Effector CD8-positive, alpha-beta T cell (primary cell): Measurements from ENCODE around the gene HEXD.
"Not testable (repeated sequence)": the region's sequence is repeated elsewhere in the genome, so short reads cannot be mapped to it uniquely, and the experiment has no call there.

ENCODE experiments used
- DNase-seq: peaks from one replicate; lab custom pipeline; 2025; lab: John Stamatoyannopoulos, UW

Gene HEXD

GRCh38 chr17:82382220-82382932 is 35.8 kb upstream of the HEXD start:
- not testable (repeated sequence) for DNase-seq

GRCh38 chr17:82382933-82383255 is 35.3 kb upstream of the HEXD start:
- no peak for DNase-seq

- no peak for DNase-seq
These were observed 34.7 kb upstream of the HEXD start for GRCh38 chr17:82383411-82383810.

GRCh38 chr17:82384051-82384729 is 34.0 kb upstream of the HEXD start:
- DNase-seq: no peak

- DNase-seq: no peak
These were observed 33.2 kb upstream of the HEXD start for GRCh38 chr17:82384730-82385481.

- DNase-seq: no peak
These were observed 32.4 kb upstream of the HEXD start for GRCh38 chr17:82385559-82386254.

- no peak for DNase-seq
These were observed 31.8 kb upstream of the HEXD start for GRCh38 chr17:82386255-82386831.

- DNase-seq: no peak
These were observed 31.1 kb upstream of the HEXD start for GRCh38 chr17:82386881-82387704.

GRCh38 chr17:82387705-82388106 is 30.4 kb upstream of the HEXD start:
- no peak for DNase-seq

GRCh38 chr17:82388223-82388921 is 29.8 kb upstream of the HEXD start:
- no peak for DNase-seq

GRCh38 chr17:82388922-82389283 is 29.2 kb upstream of the HEXD start:
- DNase-seq: no peak

GRCh38 chr17:82389379-82389778 is 28.8 kb upstream of the HEXD start:
- DNase-seq: no peak

- no peak for DNase-seq
These were observed 27.9 kb upstream of the HEXD start for GRCh38 chr17:82390015-82390859.

- no peak for DNase-seq
These were observed 27.2 kb upstream of the HEXD start for GRCh38 chr17:82390860-82391435.

- no peak for DNase-seq
These were observed 26.6 kb upstream of the HEXD start for GRCh38 chr17:82391496-82392066.

GRCh38 chr17:82392209-82392920 is 25.8 kb upstream of the HEXD start:
- no peak for DNase-seq

- DNase-seq: no peak
These were observed 25.2 kb upstream of the HEXD start for GRCh38 chr17:82392941-82393340.

GRCh38 chr17:82394278-82394677 is 23.9 kb upstream of the HEXD start:
- DNase-seq: no peak
